Osteoblast (primary cell): ENCODE measurements around the gene ATP12A. TPM values are rescaled to one million over a fixed set of nuclear protein-coding genes. Genes with fewer than 3 reads are reported as not detected.
A peak's percentile ranks its signal among the peaks of the same experiment; 100 is the strongest.

ENCODE experiments used
- DNase-seq: peaks from one replicate; pipeline ENCODE4 v3.0.0; 2011; ENCODE audit warnings: low spot score, mixed read lengths; ENCODE audit not compliant: insufficient read length; ENCODE audit errors: missing footprints
- H2AFZ ChIP-seq: 2 replicates; pipeline ENCODE4 v1.6.0; 2011; ENCODE audit warnings: mild to moderate bottlenecking, low read length
- H3K27ac ChIP-seq: 2 replicates; pipeline ENCODE4 v1.5.1; 2011; ENCODE audit warnings: mild to moderate bottlenecking, low read depth, low read length, moderate library complexity
- H3K27me3 ChIP-seq: 2 replicates; pipeline ENCODE4 v1.6.0; 2012; ENCODE audit warnings: mild to moderate bottlenecking, control low read depth, inconsistent platforms, low read length, moderate library complexity; ENCODE audit not compliant: insufficient read depth
- H3K36me3 ChIP-seq: 2 replicates; pipeline ENCODE4 v1.5.1; 2011; ENCODE audit warnings: mild to moderate bottlenecking, low read length, control low read depth, moderate library complexity; ENCODE audit not compliant: insufficient read depth
- H3K4me1 ChIP-seq: 2 replicates; pipeline ENCODE4 v1.5.1; 2011; ENCODE audit warnings: mild to moderate bottlenecking, low read length, control low read depth, moderate library complexity; ENCODE audit not compliant: insufficient read depth
- H3K4me2 ChIP-seq: 2 replicates; pipeline ENCODE4 v1.6.0; 2011; ENCODE audit warnings: mild to moderate bottlenecking, low read length; ENCODE audit not compliant: insufficient read depth
- H3K4me3 ChIP-seq: fragments of 200-600 bp; sonication (generic); 3 replicates; pipeline ENCODE4 v1.5.1; 2012; ENCODE audit warnings: mild to moderate bottlenecking, low read length, inconsistent platforms; ENCODE audit not compliant: insufficient read depth
- H3K79me2 ChIP-seq: 2 replicates; pipeline ENCODE4 v1.6.0; 2012; ENCODE audit warnings: mild to moderate bottlenecking, low read length, control low read depth, inconsistent platforms; ENCODE audit not compliant: insufficient read depth
- H3K9me3 ChIP-seq: 2 replicates; pipeline ENCODE4 v1.5.1; 2011; ENCODE audit warnings: low read depth, low read length, control low read depth
- H4K20me1 ChIP-seq: 2 replicates; pipeline ENCODE4 v1.6.0; 2012; ENCODE audit warnings: mild to moderate bottlenecking, low read length, control low read depth; ENCODE audit not compliant: insufficient read depth
- total RNA-seq: library from RNA; depleted of rRNA; stranded (reverse); fragments of >200 nt; gene quantifications from 2 replicates; pipeline ENCODE4 v1.2.3, GENCODE V29; 2012
- TF ChIP-seq, protein P1 (sequence below): IDR thresholded peaks from 2 replicates; pipeline ENCODE4 v1.5.1; 2011; ENCODE audit warnings: mild to moderate bottlenecking, low read depth, low read length, moderate library complexity; ENCODE audit errors: extremely low read depth

ATP12A gene
- total RNA-seq, 1 donor, result not detected

DNA sequence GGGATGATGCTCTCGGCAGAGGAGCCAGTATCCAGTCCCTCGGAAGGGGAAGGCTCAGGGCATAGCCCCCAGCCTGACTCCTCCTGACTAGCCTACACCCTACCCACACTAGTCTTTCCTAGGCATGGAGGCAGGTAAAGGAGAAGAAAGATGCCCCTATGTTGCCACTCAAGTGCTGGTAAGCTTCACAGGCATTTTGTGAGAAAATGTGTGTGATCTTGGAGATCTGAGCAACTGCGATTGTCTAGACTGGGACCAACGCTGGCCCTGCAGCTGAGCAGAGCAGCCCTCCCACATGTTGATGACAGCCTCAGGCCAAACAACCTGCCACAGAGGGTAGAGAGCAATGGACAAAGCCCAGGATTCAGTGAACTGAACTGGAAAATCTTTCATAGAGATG is 11.7 kb upstream of the ATP12A start:
- TF ChIP-seq, protein P1, sequence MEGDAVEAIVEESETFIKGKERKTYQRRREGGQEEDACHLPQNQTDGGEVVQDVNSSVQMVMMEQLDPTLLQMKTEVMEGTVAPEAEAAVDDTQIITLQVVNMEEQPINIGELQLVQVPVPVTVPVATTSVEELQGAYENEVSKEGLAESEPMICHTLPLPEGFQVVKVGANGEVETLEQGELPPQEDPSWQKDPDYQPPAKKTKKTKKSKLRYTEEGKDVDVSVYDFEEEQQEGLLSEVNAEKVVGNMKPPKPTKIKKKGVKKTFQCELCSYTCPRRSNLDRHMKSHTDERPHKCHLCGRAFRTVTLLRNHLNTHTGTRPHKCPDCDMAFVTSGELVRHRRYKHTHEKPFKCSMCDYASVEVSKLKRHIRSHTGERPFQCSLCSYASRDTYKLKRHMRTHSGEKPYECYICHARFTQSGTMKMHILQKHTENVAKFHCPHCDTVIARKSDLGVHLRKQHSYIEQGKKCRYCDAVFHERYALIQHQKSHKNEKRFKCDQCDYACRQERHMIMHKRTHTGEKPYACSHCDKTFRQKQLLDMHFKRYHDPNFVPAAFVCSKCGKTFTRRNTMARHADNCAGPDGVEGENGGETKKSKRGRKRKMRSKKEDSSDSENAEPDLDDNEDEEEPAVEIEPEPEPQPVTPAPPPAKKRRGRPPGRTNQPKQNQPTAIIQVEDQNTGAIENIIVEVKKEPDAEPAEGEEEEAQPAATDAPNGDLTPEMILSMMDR, result no peak
- no peaks in the 10 kb centered on the region for H4K20me1 ChIP-seq
- H3K9me3 ChIP-seq, result no peaks in the 10 kb centered on the region
- no peak for DNase-seq
- no peak overlapping the region for H3K27ac ChIP-seq
- H3K36me3 ChIP-seq, result no peaks in the 10 kb centered on the region
- no peaks in the 10 kb centered on the region for H3K27me3 ChIP-seq
- H3K4me2 ChIP-seq, result no peak overlapping the region
- H3K4me1 ChIP-seq, result peaks cover 22% of the 10 kb centered on the region
- H2AFZ ChIP-seq, result no peak overlapping the region
- no peaks in the 10 kb centered on the region for H3K79me2 ChIP-seq
- H3K4me3 ChIP-seq, result no peak overlapping the region

DNA sequence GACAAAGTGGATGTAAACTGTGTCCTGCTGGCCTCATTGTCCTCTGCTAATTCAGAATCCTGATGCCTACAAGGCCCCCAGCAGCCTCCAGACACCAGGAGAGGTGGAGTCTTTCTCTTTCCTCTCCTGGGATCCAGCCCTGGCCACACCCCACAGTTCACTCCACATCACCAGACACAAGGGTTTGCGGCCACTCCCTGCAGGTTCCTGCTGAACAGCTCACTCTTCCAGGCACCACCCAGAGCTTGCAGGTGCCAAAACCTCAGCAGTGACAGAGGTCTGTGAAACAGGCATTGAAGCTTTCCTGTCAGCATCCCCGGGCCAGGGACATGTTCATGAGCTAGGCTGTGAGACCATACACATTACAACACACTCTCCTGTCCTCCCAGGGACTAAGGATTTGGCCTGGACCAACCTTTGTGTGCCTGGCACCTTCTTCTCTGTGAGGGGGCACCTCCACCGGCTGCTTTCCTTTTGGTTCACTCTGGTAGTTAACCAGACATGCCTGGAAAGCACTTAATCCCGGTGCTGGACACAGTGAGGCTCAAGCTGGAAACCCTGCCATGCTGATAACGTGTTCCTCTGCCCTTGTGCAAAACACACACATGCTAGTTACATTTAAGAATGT is 11.1 kb upstream of the ATP12A start:
- TF ChIP-seq, protein P1, result no peak
- no peak overlapping the region for H3K4me3 ChIP-seq
- no peaks in the 10 kb centered on the region for H3K36me3 ChIP-seq
- H3K4me2 ChIP-seq, result no peak overlapping the region
- no peak overlapping the region for H3K27ac ChIP-seq
- H3K4me1 ChIP-seq, result peaks cover 22% of the 10 kb centered on the region
- H3K79me2 ChIP-seq, result no peaks in the 10 kb centered on the region
- H2AFZ ChIP-seq, result no peak overlapping the region
- no peaks in the 10 kb centered on the region for H3K9me3 ChIP-seq
- H4K20me1 ChIP-seq, result no peaks in the 10 kb centered on the region
- no peaks in the 10 kb centered on the region for H3K27me3 ChIP-seq
- no peak for DNase-seq

DNA sequence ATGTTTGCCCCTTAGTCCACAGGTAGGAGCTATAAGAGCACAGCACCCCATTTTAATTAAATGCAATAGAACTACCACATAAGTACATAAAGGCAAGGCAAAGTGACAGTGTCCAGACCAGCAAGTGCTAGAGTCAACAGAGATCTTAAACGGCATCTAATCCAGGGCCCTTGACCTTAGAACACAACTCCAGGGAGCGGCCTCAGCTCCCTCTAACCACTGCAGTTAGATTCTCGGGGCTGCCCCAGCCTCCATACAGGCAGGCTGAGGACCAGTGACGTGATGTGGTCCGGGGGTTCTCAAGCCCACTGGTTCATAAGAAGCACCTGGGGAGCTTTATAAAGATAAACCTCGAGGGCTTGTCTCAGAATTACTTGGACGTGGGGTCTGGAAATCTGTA is 10.0 kb upstream of the ATP12A start:
- H3K27me3 ChIP-seq, result no peaks in the 10 kb centered on the region
- H3K79me2 ChIP-seq, result no peaks in the 10 kb centered on the region
- H2AFZ ChIP-seq, result no peak overlapping the region
- TF ChIP-seq, protein P1, result no peak
- no peaks in the 10 kb centered on the region for H3K36me3 ChIP-seq
- H3K4me2 ChIP-seq, result no peak overlapping the region
- no peak overlapping the region for H3K4me3 ChIP-seq
- peaks cover 18% of the 10 kb centered on the region for H3K4me1 ChIP-seq
- no peak for DNase-seq
- no peak overlapping the region for H3K27ac ChIP-seq
- no peaks in the 10 kb centered on the region for H4K20me1 ChIP-seq
- no peaks in the 10 kb centered on the region for H3K9me3 ChIP-seq

DNA sequence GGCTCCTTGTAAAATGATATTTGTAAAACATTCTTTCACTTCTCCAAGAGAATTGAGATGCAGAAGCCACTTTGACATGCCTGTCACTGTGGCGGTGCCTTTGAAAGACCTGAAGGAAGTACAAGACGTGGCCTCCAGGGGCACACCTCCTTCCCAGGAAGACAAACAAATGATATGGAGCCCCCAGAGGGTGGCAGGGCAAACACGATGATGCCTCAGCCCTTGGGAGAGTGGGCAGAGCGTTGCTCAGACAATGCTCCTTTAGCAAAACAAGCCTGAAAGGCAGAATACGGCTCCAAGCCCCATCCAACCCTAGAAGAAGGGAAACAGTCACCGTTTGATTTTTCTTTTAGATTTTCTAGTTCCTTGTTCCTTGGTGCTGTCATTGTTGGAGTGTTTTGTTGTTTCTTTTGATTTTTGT is 9.2 kb upstream of the ATP12A start:
- peak overlapping the region; percentile 95 for H3K27ac ChIP-seq
- TF ChIP-seq, protein P1, result no peak
- H3K9me3 ChIP-seq, result no peaks in the 10 kb centered on the region
- peak overlapping the region; percentile 70 for H3K4me3 ChIP-seq
- no peaks in the 10 kb centered on the region for H3K27me3 ChIP-seq
- H3K36me3 ChIP-seq, result no peaks in the 10 kb centered on the region
- H3K4me2 ChIP-seq, result peak overlapping the region; percentile 97
- H4K20me1 ChIP-seq, result no peaks in the 10 kb centered on the region
- peak overlapping the region; percentile 84 for H2AFZ ChIP-seq
- DNase-seq, result no peak
- peaks cover 17% of the 10 kb centered on the region for H3K4me1 ChIP-seq
- no peaks in the 10 kb centered on the region for H3K79me2 ChIP-seq
